GM18907 (cell line): Measurements from ENCODE around the gene LMO7.
"Not testable (repeated sequence)": the region's sequence is repeated elsewhere in the genome, so short reads cannot be mapped to it uniquely, and the experiment has no call there.

Experiments
- ATAC-seq: cut with Tn5 transposase; IDR thresholded peaks from one replicate; pipeline ENCODE4 v1.9.1; 2021; ENCODE audit warnings: mild to moderate bottlenecking, moderate library complexity; ENCODE audit not compliant: unreplicated experiment

The LMO7 gene

GRCh38 chr13:75769141-75769905 is 133.2 kb downstream of the LMO7 start:
- ATAC-seq: no peak

- no peak for ATAC-seq
Measured at GRCh38 chr13:75770164-75770563, 134.0 kb downstream of the LMO7 start.

- no peak for ATAC-seq
Measured at GRCh38 chr13:75770592-75771011, 134.5 kb downstream of the LMO7 start.

GRCh38 chr13:75771226-75771625 is 135.1 kb downstream of the LMO7 start:
- ATAC-seq: no peak

GRCh38 chr13:75771818-75772217 is 135.7 kb downstream of the LMO7 start:
- ATAC-seq: no peak

GRCh38 chr13:75774176-75774575 is 138.0 kb downstream of the LMO7 start:
- no peak for ATAC-seq

- no peak for ATAC-seq
Measured at GRCh38 chr13:75776550-75776949, 140.4 kb downstream of the LMO7 start.

- ATAC-seq: no peak
Measured at GRCh38 chr13:75779393-75779792, 143.3 kb downstream of the LMO7 start.

GRCh38 chr13:75780103-75780502 is 144.0 kb downstream of the LMO7 start:
- ATAC-seq: not testable (repeated sequence)

GRCh38 chr13:75782985-75783384 is 146.9 kb downstream of the LMO7 start:
- ATAC-seq: no peak

GRCh38 chr13:75784003-75784402 is 147.9 kb downstream of the LMO7 start:
- ATAC-seq: no peak

GRCh38 chr13:75785130-75785529 is 149.0 kb downstream of the LMO7 start:
- no peak for ATAC-seq

GRCh38 chr13:75787249-75787928 is 151.3 kb downstream of the LMO7 start:
- ATAC-seq: no peak

GRCh38 chr13:75788481-75788981 is 152.4 kb downstream of the LMO7 start:
- ATAC-seq: no peak

GRCh38 chr13:75789451-75790197 is 153.5 kb downstream of the LMO7 start:
- ATAC-seq: no peak

GRCh38 chr13:75790198-75790970 is 154.3 kb downstream of the LMO7 start:
- no peak for ATAC-seq

- ATAC-seq: no peak
Measured at GRCh38 chr13:75792526-75793187, 156.5 kb downstream of the LMO7 start.

- ATAC-seq: not testable (repeated sequence)
Measured at GRCh38 chr13:75793188-75793567, 157.0 kb downstream of the LMO7 start.

- ATAC-seq: no peak
Measured at GRCh38 chr13:75794663-75795062, 158.5 kb downstream of the LMO7 start.

- ATAC-seq: no peak
Measured at GRCh38 chr13:75795274-75795673, 159.1 kb downstream of the LMO7 start.
